Measurements from ENCODE around the gene TMEM208. TPM values are rescaled to one million over a fixed set of nuclear protein-coding genes. Genes with fewer than 3 reads are reported as not detected.

Gene TMEM208
- total RNA-seq, 1 experiment from 2014 or later, result 38.7 TPM

DNA sequence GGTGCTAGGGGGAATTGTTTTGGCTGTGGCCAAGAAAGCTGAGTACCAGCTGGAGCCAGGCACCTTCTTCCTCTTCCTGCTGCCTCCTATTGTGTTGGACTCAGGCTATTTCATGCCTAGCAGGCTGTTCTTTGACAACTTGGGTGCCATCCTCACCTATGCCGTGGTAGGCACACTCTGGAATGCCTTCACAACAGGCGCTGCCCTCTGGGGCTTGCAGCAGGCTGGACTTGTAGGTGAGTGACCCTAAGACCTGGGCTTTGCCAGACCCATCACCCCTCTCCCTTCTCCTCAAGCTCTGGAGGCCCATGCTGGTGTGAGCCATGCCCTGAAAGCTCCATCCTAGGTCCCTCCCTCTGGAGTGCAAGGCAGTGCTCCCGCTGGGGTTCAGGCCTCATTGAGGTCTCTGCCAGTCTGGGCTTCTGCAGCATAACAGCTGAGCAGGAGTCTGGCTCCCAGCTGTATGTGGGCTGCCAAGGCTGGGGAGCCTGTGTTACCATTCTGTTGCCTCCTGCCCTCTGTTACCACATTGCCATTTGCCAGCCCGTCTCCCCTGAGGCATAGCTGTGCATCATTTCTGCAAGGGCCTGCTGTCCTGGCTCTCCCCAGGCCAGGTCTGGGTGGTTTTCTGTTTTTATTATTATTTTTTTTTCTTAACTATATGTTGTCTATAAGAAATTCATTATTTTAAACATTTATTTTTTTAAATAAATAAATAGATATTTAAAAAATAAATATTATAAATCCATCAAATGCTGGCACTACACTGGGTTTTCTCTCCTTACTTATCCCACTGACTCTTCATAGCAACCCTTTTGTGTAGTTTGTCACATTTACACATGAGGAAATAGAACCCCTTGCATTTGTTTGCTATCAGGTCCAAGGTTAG, 25.9 kb downstream of the TMEM208 start:
- Histone ChIP-seq H3K36me3 (no peaks in the 10 kb centered on the region), H3K27me3 (replicated peaks) (no peaks in the 10 kb centered on the region), H3K9me3 (replicated peaks) (no peaks in the 10 kb centered on the region), H3K27ac (no peak overlapping the region), H3K4me3 (no peak overlapping the region), H3K4me1 (replicated peaks) (peaks cover 22% of the 10 kb centered on the region)
- no peak for DNase-seq (ENCODE audit: low read depth in 1 of 2, low spot score in 2 of 2)

DNA sequence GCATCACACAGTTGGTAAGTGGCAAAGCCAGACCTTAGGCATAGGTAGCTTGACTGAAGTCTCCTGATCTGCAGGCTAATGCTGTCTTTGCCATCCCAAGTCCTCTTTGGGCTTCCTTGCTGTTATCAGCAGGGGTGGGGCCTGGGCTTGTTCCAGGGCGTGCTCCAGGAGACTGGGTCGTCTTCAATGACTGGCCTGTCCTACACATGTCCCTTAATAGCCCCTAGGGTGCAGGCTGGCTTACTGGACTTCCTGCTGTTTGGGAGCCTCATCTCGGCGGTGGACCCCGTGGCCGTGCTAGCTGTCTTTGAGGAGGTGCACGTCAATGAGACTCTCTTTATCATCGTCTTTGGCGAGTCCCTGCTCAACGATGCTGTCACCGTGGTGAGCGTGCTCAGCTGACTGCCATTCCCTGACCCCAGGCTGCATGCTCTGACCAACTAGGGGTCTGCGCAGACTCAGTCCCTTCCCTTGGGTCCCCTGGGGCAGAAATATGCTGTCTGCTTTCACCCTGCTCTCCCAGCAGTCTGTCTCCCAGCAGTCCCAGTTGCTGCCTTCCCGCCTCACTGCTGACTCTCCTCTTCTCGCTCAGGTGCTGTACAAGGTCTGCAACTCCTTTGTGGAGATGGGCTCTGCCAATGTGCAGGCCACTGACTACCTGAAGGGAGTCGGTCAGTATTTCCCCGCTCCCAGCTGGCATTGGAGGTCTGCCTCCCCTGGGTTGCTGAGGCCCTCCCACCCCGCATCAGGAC, 28.0 kb downstream of the TMEM208 start:
- H3K36me3 ChIP-seq, result no peaks in the 10 kb centered on the region
- no peak for DNase-seq (ENCODE audit: low read depth in 1 of 2, low spot score in 2 of 2)

DNA sequence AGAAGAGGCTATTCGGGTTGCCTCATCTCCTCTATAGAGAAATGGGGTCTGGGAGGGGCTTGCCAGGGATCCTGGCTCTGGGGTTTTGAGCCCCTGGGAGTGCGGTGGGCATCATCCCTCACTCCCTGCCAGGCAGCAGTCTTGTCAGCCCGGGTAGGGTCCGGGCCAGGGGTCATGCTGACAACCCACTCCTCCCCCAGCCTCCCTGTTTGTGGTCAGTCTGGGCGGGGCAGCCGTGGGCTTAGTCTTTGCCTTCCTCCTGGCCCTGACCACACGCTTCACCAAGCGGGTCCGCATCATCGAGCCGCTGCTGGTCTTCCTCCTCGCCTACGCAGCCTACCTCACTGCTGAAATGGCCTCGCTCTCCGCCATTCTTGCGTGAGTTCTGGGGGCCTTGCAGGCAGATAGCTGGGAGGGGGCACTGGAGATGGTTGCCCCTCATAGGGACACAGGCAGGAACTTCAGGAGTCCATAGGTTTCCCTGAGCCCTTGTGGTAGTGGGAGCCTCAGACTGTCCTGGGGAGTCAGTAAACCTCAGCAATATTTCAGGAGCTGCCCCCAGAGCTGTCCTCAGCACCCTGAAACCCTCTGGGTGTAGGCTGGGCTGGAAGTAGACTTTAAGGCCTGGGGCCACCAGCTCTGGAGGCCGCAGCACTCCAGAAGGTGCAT, 28.8 kb downstream of the TMEM208 start:
- no peaks in the 10 kb centered on the region for H3K36me3 ChIP-seq
- no peaks in the 10 kb centered on the region for H3K27me3 ChIP-seq (replicated peaks)
- H3K9me3 ChIP-seq (replicated peaks), result no peaks in the 10 kb centered on the region
- H3K4me1 ChIP-seq (replicated peaks), result no peaks in the 10 kb centered on the region
- DNase-seq (ENCODE audit: low read depth in 1 of 2, low spot score in 2 of 2), result no peak
- no peak overlapping the region for H3K4me3 ChIP-seq
- no peak overlapping the region for H3K27ac ChIP-seq

More for the DNA sequence above, 28.0 kb downstream of the TMEM208 start:
- Histone ChIP-seq H3K9me3 (replicated peaks) (no peaks in the 10 kb centered on the region), H3K27ac (no peak overlapping the region), H3K4me3 (no peak overlapping the region), H3K4me1 (replicated peaks) (peaks cover under 1% of the 10 kb centered on the region; the same call in 1 of the 2 replicates), H3K27me3 (replicated peaks) (no peaks in the 10 kb centered on the region)

DNA sequence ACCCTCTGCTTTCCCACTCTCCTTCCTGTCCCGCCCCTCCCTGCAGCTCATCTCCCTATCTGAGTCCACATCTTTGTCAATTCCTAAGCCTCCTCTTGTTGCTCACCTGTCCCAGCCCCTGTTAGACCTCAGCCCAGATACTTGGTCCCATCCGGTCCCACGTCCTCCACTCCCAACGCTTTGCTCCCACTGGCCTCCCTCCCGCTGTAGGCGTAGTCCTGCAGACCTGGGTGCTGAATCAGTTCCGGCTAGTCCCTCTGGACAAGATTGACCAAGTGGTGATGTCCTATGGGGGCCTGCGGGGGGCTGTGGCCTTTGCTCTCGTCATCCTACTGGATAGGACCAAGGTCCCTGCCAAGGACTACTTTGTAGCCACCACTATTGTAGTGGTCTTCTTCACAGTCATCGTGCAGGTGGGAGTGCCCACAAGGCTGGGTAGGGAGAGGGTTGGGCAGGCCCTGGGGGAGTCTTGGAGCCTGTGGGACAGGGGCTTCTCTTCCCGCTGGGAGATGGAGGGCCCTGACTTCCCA, 29.8 kb downstream of the TMEM208 start:
- H3K27ac ChIP-seq, result no peak overlapping the region
- no peaks in the 10 kb centered on the region for H3K4me1 ChIP-seq (replicated peaks)
- H3K4me3 ChIP-seq, result no peak overlapping the region
- no peaks in the 10 kb centered on the region for H3K36me3 ChIP-seq
- DNase-seq (ENCODE audit: low read depth in 1 of 2, low spot score in 2 of 2), result no peak
- no peaks in the 10 kb centered on the region for H3K9me3 ChIP-seq (replicated peaks)
- H3K27me3 ChIP-seq (replicated peaks), result no peaks in the 10 kb centered on the region

DNA sequence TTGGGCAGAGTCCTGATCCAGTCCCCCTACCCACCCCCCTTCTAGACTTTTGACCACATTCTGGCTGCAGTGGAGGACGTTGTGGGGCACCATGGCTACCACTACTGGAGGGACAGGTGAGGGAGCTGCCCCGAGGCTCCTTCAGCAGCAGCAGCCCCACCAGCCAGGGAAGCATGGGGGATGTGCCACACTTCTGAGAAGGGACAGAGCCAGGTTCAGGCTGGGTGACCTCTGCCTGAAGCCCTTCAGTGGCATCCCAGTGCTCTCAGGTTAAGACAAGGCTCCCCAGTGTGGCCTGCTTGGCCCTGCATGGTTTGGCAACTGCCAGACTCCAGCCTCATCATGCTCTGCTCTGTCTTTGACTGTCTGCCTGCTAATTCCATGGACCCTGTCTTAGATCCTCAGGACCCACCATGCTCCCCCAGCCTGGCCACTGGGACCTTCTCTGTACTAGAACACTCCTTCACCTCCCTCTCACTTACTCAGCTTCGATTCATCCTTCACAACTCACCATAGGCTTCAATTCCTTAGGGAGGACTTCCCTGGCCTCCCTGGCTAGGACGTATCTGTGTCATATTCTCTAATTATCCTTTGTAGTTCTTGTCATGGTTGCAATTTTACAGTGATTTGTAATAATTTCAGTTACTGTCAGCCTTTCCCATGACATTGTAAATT, 30.7 kb downstream of the TMEM208 start:
- H3K9me3 ChIP-seq (replicated peaks), result no peaks in the 10 kb centered on the region
- H3K36me3 ChIP-seq, result no peaks in the 10 kb centered on the region
- no peak for DNase-seq (ENCODE audit: low read depth in 1 of 2, low spot score in 2 of 2)
- no peaks in the 10 kb centered on the region for H3K27me3 ChIP-seq (replicated peaks)
- H3K4me3 ChIP-seq, result no peak overlapping the region
- H3K27ac ChIP-seq, result no peak overlapping the region
- no peaks in the 10 kb centered on the region for H3K4me1 ChIP-seq (replicated peaks)

DNA sequence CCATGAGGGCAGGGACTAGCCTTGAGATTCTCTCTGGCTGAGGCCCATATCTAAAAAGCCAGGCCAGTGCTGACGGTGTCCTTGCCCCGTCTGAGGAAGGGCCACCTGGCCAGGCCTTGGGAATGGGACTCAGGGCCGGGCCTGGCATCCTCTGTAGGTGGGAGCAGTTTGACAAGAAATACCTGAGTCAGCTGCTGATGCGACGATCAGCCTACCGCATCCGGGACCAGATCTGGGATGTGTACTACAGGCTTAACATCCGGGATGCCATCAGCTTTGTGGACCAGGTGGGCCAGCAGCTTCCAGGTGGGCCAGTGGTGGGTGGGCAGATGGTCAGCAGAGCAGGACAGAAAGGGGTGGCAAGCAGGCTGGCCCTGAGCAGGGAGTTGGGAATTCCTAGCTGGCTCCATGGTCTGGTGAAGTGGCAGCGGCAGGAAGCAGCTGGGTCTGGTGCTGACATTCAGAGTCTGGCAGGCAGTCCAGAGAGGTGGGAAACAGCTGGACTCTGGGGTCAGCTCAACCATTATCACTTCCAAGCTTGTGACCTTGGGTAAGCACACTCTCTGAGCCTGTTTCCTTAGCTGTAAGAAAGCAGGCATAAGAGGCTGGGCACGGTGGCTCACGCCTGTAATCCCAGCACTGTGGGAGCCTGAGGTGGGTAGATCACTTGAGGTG, 31.4 kb downstream of the TMEM208 start:
- DNase-seq (ENCODE audit: low read depth in 1 of 2, low spot score in 2 of 2), result no peak
- Histone ChIP-seq H3K9me3 (replicated peaks) (no peaks in the 10 kb centered on the region), H3K27me3 (replicated peaks) (no peaks in the 10 kb centered on the region), H3K27ac (no peak overlapping the region), H3K36me3 (no peaks in the 10 kb centered on the region), H3K4me1 (replicated peaks) (no peaks in the 10 kb centered on the region), H3K4me3 (no peak overlapping the region)

DNA sequence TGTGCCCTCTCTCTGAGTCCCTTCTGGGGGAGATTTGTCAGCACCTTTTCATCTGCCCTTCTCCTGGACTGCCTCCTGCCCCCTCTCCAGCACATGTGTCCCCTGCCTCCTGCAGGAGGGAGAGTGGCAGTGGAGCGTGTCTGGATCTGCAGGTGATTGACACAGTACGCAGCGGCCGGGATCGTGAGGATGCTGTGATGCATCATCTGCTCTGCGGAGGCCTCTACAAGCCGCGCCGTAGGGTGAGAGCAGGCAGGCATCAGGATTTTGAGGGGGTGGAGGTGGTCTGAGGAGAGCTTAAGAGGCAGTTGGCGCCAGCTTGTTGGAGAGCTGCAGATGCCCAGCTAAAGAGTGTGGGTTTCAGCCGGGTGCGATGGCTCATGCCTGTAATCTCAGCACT, 32.8 kb downstream of the TMEM208 start:
- no peaks in the 10 kb centered on the region for H3K4me1 ChIP-seq (replicated peaks)
- H3K36me3 ChIP-seq, result no peaks in the 10 kb centered on the region
- no peak overlapping the region for H3K27ac ChIP-seq
- H3K27me3 ChIP-seq (replicated peaks), result no peaks in the 10 kb centered on the region
- DNase-seq (ENCODE audit: low read depth in 1 of 2, low spot score in 2 of 2), result no peak
- no peaks in the 10 kb centered on the region for H3K9me3 ChIP-seq (replicated peaks)
- no peak overlapping the region for H3K4me3 ChIP-seq

DNA sequence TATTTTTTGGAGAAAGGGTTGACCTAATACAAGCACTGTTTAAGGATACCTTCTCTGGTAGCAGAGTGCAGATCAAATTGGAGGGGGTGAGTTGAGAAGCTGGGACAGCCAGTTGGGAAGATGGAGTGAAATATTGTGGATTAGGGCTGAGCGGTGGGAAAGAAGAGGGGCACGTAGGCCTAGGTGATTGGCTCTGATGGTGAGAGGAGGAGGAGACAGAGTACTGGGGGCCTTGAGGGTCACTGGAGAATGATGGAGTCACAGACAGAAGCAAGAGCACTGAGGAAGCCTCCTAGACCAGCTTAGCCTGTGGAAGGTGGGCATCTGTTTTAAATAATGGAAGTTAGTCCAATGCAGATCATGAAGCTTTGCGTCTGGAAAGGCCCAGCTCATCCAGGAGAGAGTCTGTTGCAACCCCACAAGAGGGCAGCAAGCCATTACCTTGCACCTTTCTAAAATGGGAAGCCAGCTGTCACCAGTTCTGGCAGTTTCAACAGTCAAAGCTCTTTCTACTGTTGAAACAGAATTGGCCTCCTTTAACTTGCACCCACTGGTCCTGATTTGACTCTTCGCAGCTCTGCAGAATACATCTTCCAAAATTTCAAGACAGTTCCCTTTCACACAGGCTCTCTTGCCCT, 33.6 kb downstream of the TMEM208 start:
- no peaks in the 10 kb centered on the region for H3K4me1 ChIP-seq (replicated peaks)
- no peaks in the 10 kb centered on the region for H3K36me3 ChIP-seq
- no peak overlapping the region for H3K4me3 ChIP-seq
- H3K27me3 ChIP-seq (replicated peaks), result no peaks in the 10 kb centered on the region
- peak in 1 of 2 experiments; percentile 40 for DNase-seq (ENCODE audit: low read depth in 1 of 2, low spot score in 2 of 2)
- H3K27ac ChIP-seq, result no peak overlapping the region
- no peaks in the 10 kb centered on the region for H3K9me3 ChIP-seq (replicated peaks)

DNA sequence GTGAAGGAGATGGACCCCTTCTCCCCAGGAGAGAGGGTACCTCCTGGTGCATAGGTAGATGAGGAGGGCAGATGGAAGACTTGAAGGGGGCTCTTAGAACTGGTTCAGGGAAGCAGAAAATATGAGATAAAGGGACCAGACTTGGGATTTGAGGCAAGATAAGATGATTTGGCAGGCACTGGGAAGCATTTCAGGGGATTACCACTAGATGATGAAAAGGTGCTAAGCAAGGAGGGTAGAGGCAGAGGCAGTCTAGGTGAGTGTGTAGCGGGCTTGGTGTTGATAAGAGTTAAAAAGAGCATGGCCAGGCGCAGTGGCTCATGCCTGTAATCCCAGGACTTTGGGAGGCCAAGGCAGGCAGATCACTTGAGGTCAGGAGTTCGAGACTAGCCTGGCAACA, 36.3 kb downstream of the TMEM208 start:
- Histone ChIP-seq H3K27ac (no peak overlapping the region), H3K36me3 (no peaks in the 10 kb centered on the region), H3K4me1 (replicated peaks) (peaks cover 5% of the 10 kb centered on the region), H3K9me3 (replicated peaks) (no peaks in the 10 kb centered on the region), H3K27me3 (replicated peaks) (no peaks in the 10 kb centered on the region), H3K4me3 (no peak overlapping the region)
- DNase-seq (ENCODE audit: low read depth in 1 of 2, low spot score in 2 of 2), result no peak

DNA sequence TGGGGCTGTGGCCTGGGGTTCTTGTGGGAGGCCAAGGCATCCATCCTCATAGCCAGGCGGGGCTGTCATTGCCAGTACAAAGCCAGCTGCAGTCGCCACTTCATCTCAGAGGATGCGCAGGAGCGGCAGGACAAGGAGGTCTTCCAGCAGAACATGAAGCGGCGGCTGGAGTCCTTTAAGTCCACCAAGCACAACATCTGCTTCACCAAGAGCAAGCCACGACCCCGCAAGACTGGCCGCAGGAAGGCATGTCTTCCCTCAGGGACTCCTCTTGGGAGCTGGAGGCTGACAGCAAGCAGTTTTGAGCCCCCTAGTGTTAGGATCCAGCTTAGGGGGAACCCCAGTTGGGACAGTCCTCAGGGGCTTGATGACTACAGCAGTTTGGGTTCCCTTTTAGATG, 37.3 kb downstream of the TMEM208 start:
- Histone ChIP-seq H3K9me3 (replicated peaks) (no peaks in the 10 kb centered on the region), H3K4me3 (no peak overlapping the region), H3K4me1 (replicated peaks) (peaks cover 7% of the 10 kb centered on the region), H3K27ac (no peak overlapping the region), H3K36me3 (no peaks in the 10 kb centered on the region), H3K27me3 (replicated peaks) (no peaks in the 10 kb centered on the region)
- no peak for DNase-seq (ENCODE audit: low read depth in 1 of 2, low spot score in 2 of 2)

DNA sequence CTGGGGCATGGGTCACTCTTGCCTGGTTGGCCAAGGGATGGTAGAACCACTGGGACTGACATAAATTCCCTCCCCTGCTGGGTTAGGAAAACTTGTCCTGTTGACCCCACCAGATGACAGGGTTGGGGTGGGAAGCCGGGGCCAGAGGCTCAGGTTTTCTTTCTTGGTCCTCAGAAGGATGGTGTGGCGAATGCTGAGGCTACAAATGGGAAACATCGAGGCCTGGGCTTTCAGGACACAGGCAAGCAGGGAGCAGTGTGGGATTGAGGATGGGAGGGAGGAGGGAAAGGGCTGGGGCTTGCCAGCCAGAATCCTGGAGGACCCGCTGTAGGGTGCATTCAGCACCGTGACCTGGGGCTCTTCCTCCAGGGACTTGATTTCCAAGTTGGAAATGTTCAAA, 37.9 kb downstream of the TMEM208 start:
- Histone ChIP-seq H3K36me3 (no peaks in the 10 kb centered on the region), H3K27ac (no peak overlapping the region), H3K9me3 (replicated peaks) (no peaks in the 10 kb centered on the region), H3K27me3 (replicated peaks) (no peaks in the 10 kb centered on the region), H3K4me3 (no peak overlapping the region), H3K4me1 (replicated peaks) (peaks cover 7% of the 10 kb centered on the region)
- no peak for DNase-seq (ENCODE audit: low read depth in 1 of 2, low spot score in 2 of 2)

DNA sequence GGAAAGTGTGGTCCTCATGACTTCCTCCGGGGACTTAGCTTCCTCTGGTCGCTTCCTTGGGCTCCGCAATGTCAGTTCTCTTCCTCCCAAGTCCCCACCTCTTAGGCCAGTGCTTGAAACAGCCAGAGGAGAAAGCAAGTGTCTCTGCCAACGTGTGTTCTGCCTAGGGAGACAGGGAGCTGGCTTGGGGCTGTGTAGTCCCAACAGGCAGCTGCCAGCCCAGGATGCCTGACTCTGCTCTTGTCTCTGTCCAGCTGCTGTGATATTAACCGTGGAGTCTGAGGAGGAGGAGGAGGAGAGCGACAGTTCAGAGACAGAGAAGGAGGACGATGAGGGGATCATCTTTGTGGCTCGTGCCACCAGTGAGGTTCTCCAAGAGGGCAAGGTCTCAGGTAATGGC, 38.9 kb downstream of the TMEM208 start:
- Histone ChIP-seq H3K9me3 (replicated peaks) (no peaks in the 10 kb centered on the region), H3K4me1 (replicated peaks) (peaks cover 7% of the 10 kb centered on the region), H3K4me3 (no peak overlapping the region), H3K27me3 (replicated peaks) (no peaks in the 10 kb centered on the region), H3K27ac (no peak overlapping the region), H3K36me3 (no peaks in the 10 kb centered on the region)
- no peak for DNase-seq (ENCODE audit: low read depth in 1 of 2, low spot score in 2 of 2)
